ENCODE results near the gene NAALADL2. TPM values are rescaled to one million over a fixed set of nuclear protein-coding genes. Genes with fewer than 3 reads are reported as not detected.
"Not testable (repeated sequence)": the region's sequence is repeated elsewhere in the genome, so short reads cannot be mapped to it uniquely, and the experiment has no call there.

NAALADL2 gene
- total and polyA plus RNA-seq, 9 of the 15 experiments (the other 6 are each of a cell fraction or from before 2014, with no cell fraction given), result 0.29 to 1.1 (median 0.79) TPM; not detected in 1

- Histone ChIP-seq H3K79me2 (ENCODE audit: control insufficient read depth, insufficient read depth, low read length) (no peaks in the 10 kb centered on the region), H3K9me1 (ENCODE audit: control insufficient read depth, insufficient read depth, low read length) (no peaks in the 10 kb centered on the region), H3K4me3 (no peak overlapping the region), H2AFZ (ENCODE audit: low read depth, low read length) (no peak overlapping the region), H3K4me1 (replicated peaks in 1 of 2; ENCODE audit: control insufficient read depth in 2 of 2, insufficient read depth in 2 of 2, low read length in 2 of 2) (no peaks in the 10 kb centered on the region), H3K27ac (ENCODE audit: extremely low read depth, low read depth, low read length) (no peak overlapping the region), H3K36me3 (ENCODE audit: control insufficient read depth, insufficient read depth, low read length) (no peaks in the 10 kb centered on the region), H3K9me3 (replicated peaks; ENCODE audit: control insufficient read depth, insufficient read depth, low read depth, low read length) (no peaks in the 10 kb centered on the region; the same call in 1 of the 2 replicates), H3K9ac (ENCODE audit: insufficient read depth in 1 of 2, low read depth in 2 of 2, low read length in 2 of 2) (no peak overlapping the region), H3K4me2 (ENCODE audit: insufficient read depth, low read length) (no peak overlapping the region), H4K20me1 (replicated peaks; ENCODE audit: control insufficient read depth, insufficient read depth, low read length) (no peaks in the 10 kb centered on the region), H3K27me3 (ENCODE audit: control insufficient read depth in 2 of 2, insufficient read depth in 2 of 2, low read length in 2 of 2) (no peaks in the 10 kb centered on the region)
- FAIRE-seq (no peak), DNase-seq (ENCODE audit: extremely low read depth in 1 of 4, low spot score in 3 of 4) (no peak), ATAC-seq (no peak)
- intact Hi-C loops (cut with micrococcal nuclease) (no loop called here), in situ Hi-C loops (cut with MboI) (no loop called here)
- 6% methylated on average over 2 of the region's 2 CpGs for WGBS (ENCODE audit: insufficient coverage, low coverage, missing lambda C conversion rate)
- ChIA-PET POLR2A (no interaction called here), CTCF (ENCODE audit: low intra/inter-chr PET ratio) (no interaction called here)
- no TSS peak for BruUV-seq (replicated peaks)
- TF ChIP-seq SMAD1 (IDR thresholded peaks at IDR 0.05; ENCODE audit: low read depth, low read length, partially characterized antibody), result no peak
Measured at GRCh38 chr3:175457301-175457700, 598.2 kb downstream of the NAALADL2 start.

GRCh38 chr3:175460849-175461399 is 601.8 kb downstream of the NAALADL2 start:
- H3K4me1 ChIP-seq (replicated peaks in 1 of 2; ENCODE audit: control insufficient read depth in 2 of 2, insufficient read depth in 2 of 2, low read length in 2 of 2); H3K4me3 ChIP-seq; H3K9ac ChIP-seq (ENCODE audit: insufficient read depth in 1 of 2, low read depth in 2 of 2, low read length in 2 of 2); ATAC-seq; H3K79me2 ChIP-seq (ENCODE audit: control insufficient read depth, insufficient read depth, low read length); H2AFZ ChIP-seq (ENCODE audit: low read depth, low read length); H3K36me3 ChIP-seq (ENCODE audit: control insufficient read depth, insufficient read depth, low read length); DNase-seq (ENCODE audit: extremely low read depth in 1 of 4, low spot score in 3 of 4); BruUV-seq (replicated peaks); H3K4me2 ChIP-seq (ENCODE audit: insufficient read depth, low read length); H4K20me1 ChIP-seq (replicated peaks; ENCODE audit: control insufficient read depth, insufficient read depth, low read length); H3K27ac ChIP-seq (ENCODE audit: extremely low read depth, low read depth, low read length); H3K9me3 ChIP-seq (replicated peaks; ENCODE audit: control insufficient read depth, insufficient read depth, low read depth, low read length); H3K27me3 ChIP-seq (ENCODE audit: control insufficient read depth in 2 of 2, insufficient read depth in 2 of 2, low read length in 2 of 2); FAIRE-seq; CTCF ChIA-PET (ENCODE audit: low intra/inter-chr PET ratio); POLR2A ChIA-PET; intact Hi-C loops (cut with micrococcal nuclease); in situ Hi-C loops (cut with MboI); H3K9me1 ChIP-seq (ENCODE audit: control insufficient read depth, insufficient read depth, low read length): not testable (repeated sequence)
- peak; percentile 25 for TF ChIP-seq NFYB (IDR thresholded peaks at IDR 0.05; ENCODE audit: extremely low read depth, insufficient read length)
- peak; percentile 35; the same call in 1 of the 2 replicates for TF ChIP-seq MAFG (tag; conservative IDR thresholded peaks at IDR 0.05)
- peak; percentile 61 for TF ChIP-seq ZNF316 (IDR thresholded peaks at IDR 0.05)
- WGBS (ENCODE audit: insufficient coverage, low coverage, missing lambda C conversion rate), result 0% methylated on average over 4 of the region's 4 CpGs
